GM10847 (cell line): Measurements from ENCODE around the gene TMEM212.

Experiments used
- POLR2A ChIP-seq: IDR thresholded peaks from 2 replicates; pipeline ENCODE4 v1.6.1; 2011; ENCODE audit not compliant: insufficient read length; ENCODE audit errors: extremely low read depth

TMEM212 gene

GRCh38 chr3:171839270-171839669, 3.9 kb upstream of the TMEM212 start:
- TF ChIP-seq POLR2A, result no peak

- TF ChIP-seq POLR2A, result no peak
These were observed 2.7 kb upstream of the TMEM212 start for GRCh38 chr3:171840445-171840810.

- TF ChIP-seq POLR2A, result no peak
These were observed 2.1 kb upstream of the TMEM212 start for GRCh38 chr3:171840811-171841619.

GRCh38 chr3:171841620-171842000, 1.5 kb upstream of the TMEM212 start:
- no peak for TF ChIP-seq POLR2A

GRCh38 chr3:171844873-171845272, 1.7 kb downstream of the TMEM212 start:
- no peak for TF ChIP-seq POLR2A

- no peak for TF ChIP-seq POLR2A
These were observed 2.5 kb downstream of the TMEM212 start for GRCh38 chr3:171845481-171846284.

GRCh38 chr3:171846597-171846996, 3.4 kb downstream of the TMEM212 start:
- no peak for TF ChIP-seq POLR2A

- no peak for TF ChIP-seq POLR2A
These were observed 4.0 kb downstream of the TMEM212 start for GRCh38 chr3:171847133-171847532.

GRCh38 chr3:171847595-171848259, 4.6 kb downstream of the TMEM212 start:
- TF ChIP-seq POLR2A, result no peak

- TF ChIP-seq POLR2A, result no peak
These were observed 6.6 kb downstream of the TMEM212 start for GRCh38 chr3:171849617-171850319.

- no peak for TF ChIP-seq POLR2A
These were observed 7.3 kb downstream of the TMEM212 start for GRCh38 chr3:171850320-171850959.

- TF ChIP-seq POLR2A, result no peak
These were observed 8.0 kb downstream of the TMEM212 start for GRCh38 chr3:171850960-171851659.

- TF ChIP-seq POLR2A, result no peak
These were observed 8.5 kb downstream of the TMEM212 start for GRCh38 chr3:171851660-171852058.

GRCh38 chr3:171854649-171855305, 11.6 kb downstream of the TMEM212 start:
- TF ChIP-seq POLR2A, result no peak
